Smooth muscle cell (in vitro differentiated cells): ENCODE results near the gene KCND3. TPM values are rescaled to one million over a fixed set of nuclear protein-coding genes. Genes with fewer than 3 reads are reported as not detected.

Experiments used
- DNase-seq: peaks from one replicate; lab custom pipeline; 2025; ENCODE audit not compliant: unreplicated experiment; lab: John Stamatoyannopoulos, UW
- H2AFZ ChIP-seq: fragments of 200-600 bp; sonication (generic); 2 replicates; pipeline ENCODE4 v1.6.0; 2016; ENCODE audit warnings: antibody characterized with exemption, low read depth, mild to moderate bottlenecking
- H3F3A ChIP-seq: fragments of 200-600 bp; sonication (generic); 2 replicates; pipeline ENCODE4 v1.6.0; 2017; ENCODE audit warnings: antibody characterized with exemption, low read depth
- H3K27ac ChIP-seq: fragments of 200-600 bp; sonication (generic); 2 replicates; pipeline ENCODE4 v1.5.1; 2016; ENCODE audit warnings: low read depth, mild to moderate bottlenecking
- H3K27me3 ChIP-seq: fragments of 200-600 bp; sonication (generic); 2 replicates; pipeline ENCODE4 v1.6.1; 2016; ENCODE audit warnings: low read depth, mild to moderate bottlenecking
- H3K36me3 ChIP-seq: fragments of 200-600 bp; sonication (generic); 2 replicates; pipeline ENCODE4 v1.5.1; 2016; ENCODE audit warnings: low read depth
- H3K4me1 ChIP-seq: fragments of 200-600 bp; sonication (generic); 2 replicates; pipeline ENCODE4 v1.5.1; 2016; ENCODE audit warnings: low read depth
- H3K4me2 ChIP-seq: fragments of 200-600 bp; sonication (generic); 2 replicates; pipeline ENCODE4 v1.6.0; 2016; ENCODE audit warnings: mild to moderate bottlenecking
- H3K4me3 ChIP-seq: fragments of 200-600 bp; sonication (generic); 2 replicates; pipeline ENCODE4 v1.5.1; 2016; ENCODE audit warnings: mild to moderate bottlenecking
- H3K79me2 ChIP-seq: fragments of 200-600 bp; sonication (generic); 2 replicates; pipeline ENCODE4 v1.6.0; 2016; ENCODE audit warnings: low read depth, mild to moderate bottlenecking
- H3K9ac ChIP-seq: fragments of 200-600 bp; sonication (generic); 2 replicates; pipeline ENCODE4 v1.6.0; 2016; ENCODE audit warnings: low read depth
- H3K9me3 ChIP-seq: fragments of 200-600 bp; sonication (generic); replicated peaks from 2 replicates; pipeline ENCODE4 v1.5.1; 2016; ENCODE audit warnings: low read depth
- H4K20me1 ChIP-seq: fragments of 200-600 bp; sonication (generic); 2 replicates; pipeline ENCODE4 v1.6.0; 2016; ENCODE audit warnings: low read depth
- CTCF ChIP-seq: fragments of 200-600 bp; sonication (generic); IDR thresholded peaks from 2 replicates; pipeline ENCODE4 v1.5.1; 2017; ENCODE audit warnings: borderline replicate concordance, mild to moderate bottlenecking, antibody characterized with exemption; ENCODE audit not compliant: insufficient read depth, poor library complexity, severe bottlenecking
- WGBS: methylation state at CpG from one replicate; pipeline ENCODE4 v1.1.7; 2016; ENCODE audit warnings: low lambda C conversion rate; 5-methylcytosine and 5-hydroxymethylcytosine counted together
- polyA plus RNA-seq: library from polyadenylated mRNA; unstranded; fragments of >200 nt; fragmentation: Nextera tagmentation; extraction: Ambion mirVana; gene quantifications from 2 replicates; pipeline ENCODE4 v1.2.1, GENCODE V29; 2016
- total RNA-seq: library from RNA; depleted of rRNA; stranded (reverse); fragments of >200 nt; gene quantifications from 2 replicates; pipeline ENCODE4 v1.2.3, GENCODE V29; 2014

Gene KCND3
- total and polyA plus RNA-seq, 2 experiments from 2014 or later = 0.97 to 2.2 TPM

- Histone ChIP-seq H3K36me3 (no peaks in the 10 kb centered on the region), H2AFZ (no peak overlapping the region), H3K27me3 (no peaks in the 10 kb centered on the region), H3K9me3 (no peaks in the 10 kb centered on the region), H3K4me2 (no peak overlapping the region), H3K9ac (no peak overlapping the region), H3F3A (no peaks in the 10 kb centered on the region), H4K20me1 (no peaks in the 10 kb centered on the region), H3K79me2 (no peaks in the 10 kb centered on the region), H3K4me3 (no peak overlapping the region), H3K27ac (no peak overlapping the region), H3K4me1 (no peaks in the 10 kb centered on the region)
- WGBS = 50% methylated on average over 2 of the region's 2 CpGs
- no peak for DNase-seq
- TF ChIP-seq CTCF = no peak
These were observed 195.5 kb downstream of the KCND3 start for GRCh38 chr1:111793923-111794322.

- H3K79me2 ChIP-seq = no peaks in the 10 kb centered on the region
- DNase-seq = no peak
- H3K36me3 ChIP-seq = no peaks in the 10 kb centered on the region
- no peaks in the 10 kb centered on the region for H3K9me3 ChIP-seq
- H3K4me2 ChIP-seq = no peak overlapping the region
- no peaks in the 10 kb centered on the region for H4K20me1 ChIP-seq
- 65% methylated on average over 5 of the region's 5 CpGs for WGBS
- H3K4me3 ChIP-seq = no peak overlapping the region
- H3K27me3 ChIP-seq = no peaks in the 10 kb centered on the region
- H3K4me1 ChIP-seq = no peaks in the 10 kb centered on the region
- H3K27ac ChIP-seq = no peak overlapping the region
- no peaks in the 10 kb centered on the region for H3F3A ChIP-seq
- H3K9ac ChIP-seq = no peak overlapping the region
- no peak for TF ChIP-seq CTCF
- no peak overlapping the region for H2AFZ ChIP-seq
These were observed 197.2 kb downstream of the KCND3 start for GRCh38 chr1:111792249-111792648.

- WGBS = 55% methylated on average over 6 of the region's 6 CpGs
- no peaks in the 10 kb centered on the region for H3F3A ChIP-seq
- no peaks in the 10 kb centered on the region for H3K36me3 ChIP-seq
- H3K79me2 ChIP-seq = no peaks in the 10 kb centered on the region
- H3K27ac ChIP-seq = no peak overlapping the region
- H3K9ac ChIP-seq = no peak overlapping the region
- no peak overlapping the region for H3K4me3 ChIP-seq
- no peaks in the 10 kb centered on the region for H3K9me3 ChIP-seq
- H3K4me2 ChIP-seq = no peak overlapping the region
- DNase-seq = no peak
- H3K27me3 ChIP-seq = no peaks in the 10 kb centered on the region
- H3K4me1 ChIP-seq = no peaks in the 10 kb centered on the region
- TF ChIP-seq CTCF = no peak
- no peak overlapping the region for H2AFZ ChIP-seq
- no peaks in the 10 kb centered on the region for H4K20me1 ChIP-seq
These were observed 197.7 kb downstream of the KCND3 start for GRCh38 chr1:111791776-111792175.

GRCh38 chr1:111789666-111790316, 199.7 kb downstream of the KCND3 start:
- Histone ChIP-seq H3K27me3 (no peaks in the 10 kb centered on the region), H3K9me3 (no peaks in the 10 kb centered on the region), H3K4me3 (no peak overlapping the region), H3K4me2 (no peak overlapping the region), H3K9ac (no peak overlapping the region), H3K4me1 (no peaks in the 10 kb centered on the region), H4K20me1 (no peaks in the 10 kb centered on the region), H3K36me3 (no peaks in the 10 kb centered on the region), H3F3A (no peaks in the 10 kb centered on the region), H3K27ac (no peak overlapping the region), H3K79me2 (no peaks in the 10 kb centered on the region), H2AFZ (no peak overlapping the region)
- WGBS = 92% methylated on average over 2 of the region's 2 CpGs
- DNase-seq = no peak
- no peak for TF ChIP-seq CTCF
